ENCODE results near the gene C22orf23.

Gene C22orf23

GRCh38 chr22:37930270-37930951 is 23.0 kb downstream of the C22orf23 start:
- peaks cover 5 to 12% of the 10 kb centered on the region in 2 experiments for H3K4me1 ChIP-seq (ENCODE audit: control insufficient read depth in 1 of 2, insufficient read depth in 2 of 2, low read length in 2 of 2)
- DNase-seq: peak in 1 of 2 donors; percentile 39
- no peak overlapping the region for H3K9ac ChIP-seq (ENCODE audit: low read length)
- H3K36me3 ChIP-seq (ENCODE audit: control insufficient read depth in 1 of 2, insufficient read depth in 2 of 2, low read length in 2 of 2): peaks cover 82 to 83% of the 10 kb centered on the region in 2 experiments
- H3K18ac ChIP-seq (ENCODE audit: low read length): peak overlapping the region; percentile 11
- H2AFZ ChIP-seq (ENCODE audit: insufficient read depth, low read length, poor library complexity): no peak overlapping the region
- no peak overlapping the region for H3K23ac ChIP-seq (ENCODE audit: low read length)
- no peak overlapping the region for H3K4ac ChIP-seq (ENCODE audit: low read depth, low read length)
- H3K79me2 ChIP-seq (ENCODE audit: control insufficient read depth, insufficient read depth, low read length, poor library complexity): no peaks in the 10 kb centered on the region
- no peak overlapping the region for H2BK12ac ChIP-seq (ENCODE audit: low read length)
- H3K14ac ChIP-seq (ENCODE audit: low read length): no peak overlapping the region
- H3K9me3 ChIP-seq (ENCODE audit: insufficient read depth, low read depth, low read length): peaks cover 3% of the 10 kb centered on the region
- WGBS (ENCODE audit: extremely low coverage, insufficient coverage, insufficient read length): no CpG with 5 or more reads among the region's 11 CpGs
- H3K27me3 ChIP-seq (ENCODE audit: insufficient read depth, low read length): no peaks in the 10 kb centered on the region
- H2AK5ac ChIP-seq (ENCODE audit: low read length): no peak overlapping the region
- H2BK120ac ChIP-seq (ENCODE audit: insufficient read depth, low read length, poor library complexity): no peak overlapping the region
- no peak overlapping the region for H4K91ac ChIP-seq (ENCODE audit: low read depth, low read length)
- peaks cover 2% of the 10 kb centered on the region for H3K79me1 ChIP-seq (ENCODE audit: low read length)
- no peak overlapping the region for H4K8ac ChIP-seq (ENCODE audit: low read depth, low read length)
- H3K4me2 ChIP-seq (ENCODE audit: low read length): no peak overlapping the region
- H4K12ac ChIP-seq (ENCODE audit: low read depth, low read length): no peak overlapping the region
- H2BK5ac ChIP-seq (ENCODE audit: low read depth, low read length, poor library complexity): no peak overlapping the region
- no peak overlapping the region for H3K4me3 ChIP-seq (ENCODE audit: low read depth, low read length)
- H3K27ac ChIP-seq (ENCODE audit: low read depth, low read length): no peak overlapping the region

- DNase-seq: no peak
- Histone ChIP-seq H3K14ac (ENCODE audit: low read length) (no peak overlapping the region), H3K9ac (ENCODE audit: low read length) (no peak overlapping the region), H3K79me1 (ENCODE audit: low read length) (peaks cover 2% of the 10 kb centered on the region), H3K4me3 (ENCODE audit: low read depth, low read length) (no peak overlapping the region), H3K18ac (ENCODE audit: low read length) (no peak overlapping the region), H4K91ac (ENCODE audit: low read depth, low read length) (no peak overlapping the region), H3K23ac (ENCODE audit: low read length) (no peak overlapping the region), H3K4ac (ENCODE audit: low read depth, low read length) (no peak overlapping the region), H2BK120ac (ENCODE audit: insufficient read depth, low read length, poor library complexity) (no peak overlapping the region), H4K8ac (ENCODE audit: low read depth, low read length) (no peak overlapping the region), H2BK5ac (ENCODE audit: low read depth, low read length, poor library complexity) (no peak overlapping the region), H2AFZ (ENCODE audit: insufficient read depth, low read length, poor library complexity) (no peak overlapping the region), H3K27ac (ENCODE audit: low read depth, low read length) (no peak overlapping the region), H4K12ac (ENCODE audit: low read depth, low read length) (no peak overlapping the region), H3K9me3 (ENCODE audit: insufficient read depth, low read depth, low read length) (peaks cover 3% of the 10 kb centered on the region), H2BK12ac (ENCODE audit: low read length) (no peak overlapping the region), H3K4me1 (ENCODE audit: control insufficient read depth in 1 of 2, insufficient read depth in 2 of 2, low read length in 2 of 2) (peaks cover 5 to 12% of the 10 kb centered on the region in 2 experiments), H3K4me2 (ENCODE audit: low read length) (no peak overlapping the region), H3K36me3 (ENCODE audit: control insufficient read depth in 1 of 2, insufficient read depth in 2 of 2, low read length in 2 of 2) (peaks cover 92 to 93% of the 10 kb centered on the region in 2 experiments), H3K79me2 (ENCODE audit: control insufficient read depth, insufficient read depth, low read length, poor library complexity) (no peaks in the 10 kb centered on the region), H3K27me3 (ENCODE audit: insufficient read depth, low read length) (no peaks in the 10 kb centered on the region), H2AK5ac (ENCODE audit: low read length) (no peak overlapping the region)
- WGBS (ENCODE audit: extremely low coverage, insufficient coverage, insufficient read length): no CpG with 5 or more reads among the region's 5 CpGs
Observed at GRCh38 chr22:37929390-37929789, 24.0 kb downstream of the C22orf23 start.

GRCh38 chr22:37927637-37927936 is 25.8 kb downstream of the C22orf23 start:
- Histone ChIP-seq H3K4ac (ENCODE audit: low read depth, low read length) (peak overlapping the region; percentile 6), H3K4me3 (ENCODE audit: low read depth, low read length) (no peak overlapping the region), H3K9ac (ENCODE audit: low read length) (no peak overlapping the region), H3K18ac (ENCODE audit: low read length) (no peak overlapping the region), H3K36me3 (ENCODE audit: control insufficient read depth in 1 of 2, insufficient read depth in 2 of 2, low read length in 2 of 2) (peaks cover 94% of the 10 kb centered on the region in 2 experiments), H3K4me2 (ENCODE audit: low read length) (no peak overlapping the region), H3K9me3 (ENCODE audit: insufficient read depth, low read depth, low read length) (no peaks in the 10 kb centered on the region), H3K79me1 (ENCODE audit: low read length) (no peaks in the 10 kb centered on the region), H2BK5ac (ENCODE audit: low read depth, low read length, poor library complexity) (no peak overlapping the region), H3K23ac (ENCODE audit: low read length) (no peak overlapping the region), H3K27ac (ENCODE audit: low read depth, low read length) (no peak overlapping the region), H3K4me1 (ENCODE audit: control insufficient read depth in 1 of 2, insufficient read depth in 2 of 2, low read length in 2 of 2) (no peaks in the 10 kb centered on the region), H3K14ac (ENCODE audit: low read length) (no peak overlapping the region), H4K91ac (ENCODE audit: low read depth, low read length) (no peak overlapping the region), H2BK12ac (ENCODE audit: low read length) (no peak overlapping the region), H3K79me2 (ENCODE audit: control insufficient read depth, insufficient read depth, low read length, poor library complexity) (no peaks in the 10 kb centered on the region), H2AFZ (ENCODE audit: insufficient read depth, low read length, poor library complexity) (no peak overlapping the region), H4K8ac (ENCODE audit: low read depth, low read length) (no peak overlapping the region), H2BK120ac (ENCODE audit: insufficient read depth, low read length, poor library complexity) (no peak overlapping the region), H2AK5ac (ENCODE audit: low read length) (no peak overlapping the region), H4K12ac (ENCODE audit: low read depth, low read length) (no peak overlapping the region), H3K27me3 (ENCODE audit: insufficient read depth, low read length) (no peaks in the 10 kb centered on the region)
- no CpG with 5 or more reads among the region's 5 CpGs for WGBS (ENCODE audit: extremely low coverage, insufficient coverage, insufficient read length)
- no peak for DNase-seq

- H3K27me3 ChIP-seq (ENCODE audit: insufficient read depth, low read length): no peaks in the 10 kb centered on the region
- no peak overlapping the region for H3K27ac ChIP-seq (ENCODE audit: low read depth, low read length)
- H3K23ac ChIP-seq (ENCODE audit: low read length): no peak overlapping the region
- H2AK5ac ChIP-seq (ENCODE audit: low read length): no peak overlapping the region
- WGBS (ENCODE audit: extremely low coverage, insufficient coverage, insufficient read length): no CpG with 5 or more reads among the region's 32 CpGs
- peak overlapping the region; percentile 22 for H3K4ac ChIP-seq (ENCODE audit: low read depth, low read length)
- H4K91ac ChIP-seq (ENCODE audit: low read depth, low read length): no peak overlapping the region
- H2BK5ac ChIP-seq (ENCODE audit: low read depth, low read length, poor library complexity): no peak overlapping the region
- H2BK120ac ChIP-seq (ENCODE audit: insufficient read depth, low read length, poor library complexity): no peak overlapping the region
- no peak overlapping the region for H2BK12ac ChIP-seq (ENCODE audit: low read length)
- H3K18ac ChIP-seq (ENCODE audit: low read length): no peak overlapping the region
- no peak overlapping the region for H2AFZ ChIP-seq (ENCODE audit: insufficient read depth, low read length, poor library complexity)
- H3K9ac ChIP-seq (ENCODE audit: low read length): no peak overlapping the region
- no peaks in the 10 kb centered on the region for H3K79me2 ChIP-seq (ENCODE audit: control insufficient read depth, insufficient read depth, low read length, poor library complexity)
- H3K4me2 ChIP-seq (ENCODE audit: low read length): no peak overlapping the region
- H3K79me1 ChIP-seq (ENCODE audit: low read length): no peaks in the 10 kb centered on the region
- DNase-seq: no peak
- no peaks in the 10 kb centered on the region for H3K9me3 ChIP-seq (ENCODE audit: insufficient read depth, low read depth, low read length)
- H4K8ac ChIP-seq (ENCODE audit: low read depth, low read length): no peak overlapping the region
- no peak overlapping the region for H4K12ac ChIP-seq (ENCODE audit: low read depth, low read length)
- H3K4me3 ChIP-seq (ENCODE audit: low read depth, low read length): no peak overlapping the region
- no peaks in the 10 kb centered on the region for H3K4me1 ChIP-seq (ENCODE audit: control insufficient read depth in 1 of 2, insufficient read depth in 2 of 2, low read length in 2 of 2)
- peaks cover 91% of the 10 kb centered on the region in 2 experiments for H3K36me3 ChIP-seq (ENCODE audit: control insufficient read depth in 1 of 2, insufficient read depth in 2 of 2, low read length in 2 of 2)
- no peak overlapping the region for H3K14ac ChIP-seq (ENCODE audit: low read length)
Observed at GRCh38 chr22:37926771-37927636, 26.4 kb downstream of the C22orf23 start.
